ENCODE data around the gene LEUTX. TPM values are rescaled to one million over a fixed set of nuclear protein-coding genes. Genes with fewer than 3 reads are reported as not detected.
"Not testable (repeated sequence)": the region's sequence is repeated elsewhere in the genome, so short reads cannot be mapped to it uniquely, and the experiment has no call there.

The LEUTX gene
- total RNA-seq, 1 donor: not detected

DNA sequence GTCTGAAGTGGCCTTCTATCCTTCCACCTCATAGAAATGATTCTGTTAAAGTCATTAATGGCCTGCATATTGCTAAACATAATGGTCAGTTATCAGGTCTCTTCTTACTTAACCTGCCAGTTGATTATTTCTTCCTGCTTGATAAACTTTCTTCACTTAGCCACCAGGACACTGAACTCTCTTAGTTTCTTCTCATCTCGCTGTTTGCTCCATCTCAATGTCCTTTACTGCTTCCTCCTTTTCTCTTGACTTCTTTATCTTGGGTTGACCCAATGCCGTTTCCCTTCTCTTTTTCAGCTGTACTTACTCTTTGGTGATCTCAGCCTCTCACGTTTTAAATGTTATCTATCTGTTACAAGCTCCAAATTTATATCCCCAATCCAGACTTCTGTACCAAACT is 23.7 kb upstream of the LEUTX start:
- Histone ChIP-seq H2AFZ (ENCODE audit: low read length) (no peak overlapping the region), H3K27me3 (ENCODE audit: insufficient read depth, low read length) (peaks cover 4% of the 10 kb centered on the region), H3K36me3 (ENCODE audit: insufficient read depth, low read length) (no peaks in the 10 kb centered on the region), H4K20me1 (ENCODE audit: insufficient read depth, low read length) (no peaks in the 10 kb centered on the region), H3K27ac (ENCODE audit: low read depth, low read length) (no peak overlapping the region), H3K4me2 (ENCODE audit: insufficient read depth, low read length) (no peak overlapping the region), H3K4me1 (ENCODE audit: insufficient read depth, low read length) (no peaks in the 10 kb centered on the region), H3K4me3 (ENCODE audit: insufficient read depth, low read length) (no peak overlapping the region), H3K79me2 (ENCODE audit: insufficient read depth, low read length) (no peaks in the 10 kb centered on the region), H3K9me3 (ENCODE audit: low read depth, low read length) (no peaks in the 10 kb centered on the region)
- TF ChIP-seq, protein P1, sequence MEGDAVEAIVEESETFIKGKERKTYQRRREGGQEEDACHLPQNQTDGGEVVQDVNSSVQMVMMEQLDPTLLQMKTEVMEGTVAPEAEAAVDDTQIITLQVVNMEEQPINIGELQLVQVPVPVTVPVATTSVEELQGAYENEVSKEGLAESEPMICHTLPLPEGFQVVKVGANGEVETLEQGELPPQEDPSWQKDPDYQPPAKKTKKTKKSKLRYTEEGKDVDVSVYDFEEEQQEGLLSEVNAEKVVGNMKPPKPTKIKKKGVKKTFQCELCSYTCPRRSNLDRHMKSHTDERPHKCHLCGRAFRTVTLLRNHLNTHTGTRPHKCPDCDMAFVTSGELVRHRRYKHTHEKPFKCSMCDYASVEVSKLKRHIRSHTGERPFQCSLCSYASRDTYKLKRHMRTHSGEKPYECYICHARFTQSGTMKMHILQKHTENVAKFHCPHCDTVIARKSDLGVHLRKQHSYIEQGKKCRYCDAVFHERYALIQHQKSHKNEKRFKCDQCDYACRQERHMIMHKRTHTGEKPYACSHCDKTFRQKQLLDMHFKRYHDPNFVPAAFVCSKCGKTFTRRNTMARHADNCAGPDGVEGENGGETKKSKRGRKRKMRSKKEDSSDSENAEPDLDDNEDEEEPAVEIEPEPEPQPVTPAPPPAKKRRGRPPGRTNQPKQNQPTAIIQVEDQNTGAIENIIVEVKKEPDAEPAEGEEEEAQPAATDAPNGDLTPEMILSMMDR (IDR thresholded peaks at IDR 0.05; ENCODE audit: extremely low read depth, low read depth, low read length): no peak
- DNase-seq (ENCODE audit: insufficient read length, low spot score, missing footprints): no peak

DNA sequence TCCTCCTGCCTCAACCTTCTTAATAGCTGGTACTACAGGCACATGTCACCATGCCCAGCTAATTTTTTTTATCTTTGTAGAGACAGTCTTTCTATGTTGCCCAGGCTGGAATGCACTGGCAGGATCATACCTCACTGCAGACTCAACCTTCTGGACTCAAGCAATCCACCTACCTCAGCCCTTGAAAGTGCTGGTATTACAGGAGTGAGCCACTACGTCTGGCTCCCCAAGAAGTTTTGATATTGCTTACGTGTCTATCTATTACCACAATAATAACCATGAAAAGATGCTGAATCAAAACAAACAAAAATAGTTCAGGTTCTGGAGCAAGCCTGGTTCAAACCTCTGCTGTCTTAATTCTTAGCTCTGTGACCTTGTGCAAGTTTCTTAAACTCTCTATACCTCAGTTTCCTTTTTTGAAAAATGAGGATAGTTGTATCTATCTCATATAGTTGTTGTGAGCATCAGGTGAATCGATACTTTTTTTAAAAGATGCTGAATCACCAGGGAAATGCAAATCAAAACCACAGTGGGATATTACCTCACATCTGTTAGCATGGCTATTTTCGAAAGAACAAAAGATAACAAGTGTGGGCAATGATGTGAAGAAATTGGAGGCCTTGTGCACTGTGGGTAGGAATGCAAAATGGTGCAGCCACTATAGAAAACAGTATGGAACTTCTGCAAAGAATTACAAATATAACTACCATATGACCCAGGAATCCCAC is 19.0 kb upstream of the LEUTX start:
- Histone ChIP-seq H3K9me3 (ENCODE audit: low read depth, low read length) (no peaks in the 10 kb centered on the region), H4K20me1 (ENCODE audit: insufficient read depth, low read length) (no peaks in the 10 kb centered on the region), H3K4me1 (ENCODE audit: insufficient read depth, low read length) (no peaks in the 10 kb centered on the region), H2AFZ (ENCODE audit: low read length) (no peak overlapping the region), H3K79me2 (ENCODE audit: insufficient read depth, low read length) (no peaks in the 10 kb centered on the region), H3K36me3 (ENCODE audit: insufficient read depth, low read length) (no peaks in the 10 kb centered on the region), H3K27me3 (ENCODE audit: insufficient read depth, low read length) (peaks cover 4% of the 10 kb centered on the region), H3K27ac (ENCODE audit: low read depth, low read length) (no peak overlapping the region), H3K4me2 (ENCODE audit: insufficient read depth, low read length) (no peak overlapping the region), H3K4me3 (ENCODE audit: insufficient read depth, low read length) (no peak overlapping the region)
- TF ChIP-seq, protein P1 (IDR thresholded peaks at IDR 0.05; ENCODE audit: extremely low read depth, low read depth, low read length): no peak
- DNase-seq (ENCODE audit: insufficient read length, low spot score, missing footprints): no peak

DNA sequence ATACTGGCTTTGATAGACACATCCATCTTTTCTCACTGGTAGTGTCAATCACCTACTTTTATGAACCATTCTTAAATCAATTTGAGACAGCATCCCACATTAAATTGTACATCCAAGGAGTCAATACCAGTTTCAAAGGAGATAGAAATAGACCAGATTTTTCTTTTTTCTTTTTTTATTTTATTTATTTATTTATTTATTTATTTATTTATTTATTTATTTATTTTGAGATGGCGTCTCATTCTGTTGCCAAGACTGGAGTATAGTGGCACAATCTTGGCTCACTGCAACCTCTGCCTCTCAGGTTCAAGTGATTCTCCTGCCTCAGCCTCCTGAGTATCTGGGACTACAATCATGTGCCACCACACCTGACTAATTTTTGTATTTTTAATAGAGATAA is 16.8 kb upstream of the LEUTX start:
- not testable (repeated sequence) for H2AFZ ChIP-seq (ENCODE audit: low read length); H3K4me3 ChIP-seq (ENCODE audit: insufficient read depth, low read length); H4K20me1 ChIP-seq (ENCODE audit: insufficient read depth, low read length); H3K27ac ChIP-seq (ENCODE audit: low read depth, low read length); H3K79me2 ChIP-seq (ENCODE audit: insufficient read depth, low read length); DNase-seq (ENCODE audit: insufficient read length, low spot score, missing footprints); H3K9me3 ChIP-seq (ENCODE audit: low read depth, low read length); H3K4me1 ChIP-seq (ENCODE audit: insufficient read depth, low read length); H3K4me2 ChIP-seq (ENCODE audit: insufficient read depth, low read length); H3K36me3 ChIP-seq (ENCODE audit: insufficient read depth, low read length); H3K27me3 ChIP-seq (ENCODE audit: insufficient read depth, low read length)

DNA sequence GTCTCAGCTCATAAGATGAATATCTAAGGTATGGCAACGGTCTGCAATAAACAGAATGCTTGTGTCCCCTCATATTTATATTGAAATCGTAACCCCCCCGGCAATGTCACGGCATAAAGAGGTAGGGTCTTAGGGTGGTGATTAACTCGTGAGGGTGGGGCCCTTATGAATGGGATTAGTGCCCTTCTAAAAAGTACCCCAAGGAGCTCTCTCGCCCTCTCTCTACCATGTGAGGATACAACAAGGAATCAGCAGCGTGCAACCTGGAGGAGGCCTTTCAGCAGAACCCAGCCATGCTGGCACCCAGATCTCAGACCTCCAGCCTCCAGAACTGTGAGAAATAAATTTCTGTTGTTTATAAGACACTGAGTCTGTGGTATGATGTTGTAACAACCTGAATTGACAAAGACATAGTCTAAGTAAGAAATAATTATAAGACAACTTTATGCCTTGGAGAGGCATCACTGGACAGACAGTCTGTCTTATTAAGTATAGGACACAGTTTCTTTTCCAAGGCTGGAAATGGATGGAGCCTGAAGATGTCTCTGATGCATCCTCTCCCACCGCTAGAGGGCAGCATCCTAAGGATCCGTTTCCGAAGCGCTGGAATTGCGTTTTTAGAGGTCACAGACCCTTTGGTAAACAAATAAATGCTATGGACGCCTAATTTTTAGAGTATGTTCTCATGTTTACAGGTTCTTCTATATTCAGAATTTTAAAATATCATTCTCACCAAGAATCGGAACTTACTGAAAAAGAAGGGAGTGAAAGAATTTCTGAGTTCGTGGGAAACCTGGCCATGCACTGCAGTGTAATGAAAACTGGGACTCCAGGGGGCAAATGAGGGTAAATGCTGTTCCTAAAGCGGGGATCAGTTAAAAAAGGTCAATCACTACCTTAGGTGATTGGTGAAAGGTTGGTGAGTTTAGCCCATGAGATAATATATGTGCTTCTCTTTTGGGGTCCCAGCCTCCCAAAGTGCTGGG is 13.3 kb upstream of the LEUTX start:
- no peak overlapping the region for H3K27ac ChIP-seq (ENCODE audit: low read depth, low read length)
- TF ChIP-seq, protein P1 (IDR thresholded peaks at IDR 0.05; ENCODE audit: extremely low read depth, low read depth, low read length): peak; percentile 89
- no peak overlapping the region for H2AFZ ChIP-seq (ENCODE audit: low read length)
- no peak overlapping the region for H3K4me3 ChIP-seq (ENCODE audit: insufficient read depth, low read length)
- no peaks in the 10 kb centered on the region for H3K79me2 ChIP-seq (ENCODE audit: insufficient read depth, low read length)
- no peaks in the 10 kb centered on the region for H3K9me3 ChIP-seq (ENCODE audit: low read depth, low read length)
- no peak for DNase-seq (ENCODE audit: insufficient read length, low spot score, missing footprints)
- no peaks in the 10 kb centered on the region for H3K4me1 ChIP-seq (ENCODE audit: insufficient read depth, low read length)
- peak overlapping the region; percentile 24 for H3K4me2 ChIP-seq (ENCODE audit: insufficient read depth, low read length)
- H4K20me1 ChIP-seq (ENCODE audit: insufficient read depth, low read length): no peaks in the 10 kb centered on the region
- no peaks in the 10 kb centered on the region for H3K27me3 ChIP-seq (ENCODE audit: insufficient read depth, low read length)
- H3K36me3 ChIP-seq (ENCODE audit: insufficient read depth, low read length): no peaks in the 10 kb centered on the region
